Esophagus squamous epithelium (tissue), 4 donors: Measurements from ENCODE around the gene NUP88.

Experiments used
- CTCF ChIP-seq, 6 experiments: fragments of 450-650 bp in 4 of 6; fragments of 200-600 bp in 2 of 6; sonication (generic) in 2 of 6; IDR thresholded peaks; one replicate each; pipeline ENCODE4 v1.5.1; 2016 to 2019; ENCODE audit warnings: antibody characterized with exemption in 6 of 6, mild to moderate bottlenecking in 4 of 6, moderate library complexity in 4 of 6
- POLR2A ChIP-seq, 4 donors: fragments of 450-650 bp; IDR thresholded peaks; one replicate each; pipeline ENCODE4 v1.6.1; 2017; ENCODE audit warnings: antibody characterized with exemption in 4 of 4, mild to moderate bottlenecking in 4 of 4, moderate library complexity in 3 of 4

GRCh38 chr17:5416901-5417300 is 2.6 kb downstream of the NUP88 start:
- TF ChIP-seq CTCF (IDR thresholded peaks at IDR 0.05) (no peak), POLR2A (IDR thresholded peaks at IDR 0.05) (no peak)
